Activated T-helper 17 cell treated with anti-CD3 and anti-CD28 coated beads, Interleukin-2, amount 50 U/mL, for 72 hours (primary cell): ENCODE measurements around the gene MPO. TPM values are rescaled to one million over a fixed set of nuclear protein-coding genes. Genes with fewer than 3 reads are reported as not detected.

Experiments used
- ATAC-seq: fragments of 150-1000 bp; cut with Tn5 transposase; replicated peaks from 2 replicates; pipeline ENCODE4 v1.10.0; 2021; ENCODE audit warnings: mild to moderate bottlenecking, moderate library complexity
- H3K27ac Mint-ChIP-seq: one replicate; pipeline ENCODE4 v1.8.0; 2022; ENCODE audit warnings: mixed read lengths
- H3K27me3 Mint-ChIP-seq: one replicate; pipeline ENCODE4 v1.8.0; 2022; ENCODE audit warnings: mixed read lengths
- H3K36me3 Mint-ChIP-seq: one replicate; pipeline ENCODE4 v1.8.0; 2022; ENCODE audit warnings: low read depth, mild to moderate bottlenecking, mixed read lengths
- H3K4me1 Mint-ChIP-seq: one replicate; pipeline ENCODE4 v1.8.0; 2022; ENCODE audit warnings: mixed read lengths
- H3K4me3 Mint-ChIP-seq: one replicate; pipeline ENCODE4 v1.8.0; 2022; ENCODE audit warnings: mild to moderate bottlenecking, mixed read lengths
- H3K9me3 Mint-ChIP-seq: one replicate; pipeline ENCODE4 v1.8.0; 2022; ENCODE audit warnings: mixed read lengths
- total RNA-seq, 2 donors: library from RNA; stranded (reverse); gene quantifications; one replicate each; pipeline ENCODE4 v1.2.3, GENCODE V29; 2022

Gene MPO
- total RNA-seq, 2 donors from 2014 or later: 1.2 to 2.0 TPM

GRCh38 chr17:58269557-58270291 lies 11.0 kb downstream of the MPO start:
- no peaks in the 10 kb centered on the region for H3K36me3 Mint-ChIP-seq
- H3K4me1 Mint-ChIP-seq: peaks cover 12% of the 10 kb centered on the region
- H3K4me3 Mint-ChIP-seq: no peak overlapping the region
- no peak overlapping the region for H3K27ac Mint-ChIP-seq
- peaks cover 22% of the 10 kb centered on the region for H3K27me3 Mint-ChIP-seq
- H3K9me3 Mint-ChIP-seq: no peaks in the 10 kb centered on the region
- ATAC-seq: no peak

GRCh38 chr17:58268774-58269556 lies 11.8 kb downstream of the MPO start:
- ATAC-seq: no peak
- H3K9me3 Mint-ChIP-seq: no peaks in the 10 kb centered on the region
- no peak overlapping the region for H3K27ac Mint-ChIP-seq
- peaks cover 30% of the 10 kb centered on the region for H3K27me3 Mint-ChIP-seq
- no peaks in the 10 kb centered on the region for H3K36me3 Mint-ChIP-seq
- peaks cover 12% of the 10 kb centered on the region for H3K4me1 Mint-ChIP-seq
- no peak overlapping the region for H3K4me3 Mint-ChIP-seq

GRCh38 chr17:58268326-58268725 lies 12.4 kb downstream of the MPO start:
- ATAC-seq: no peak
- no peak overlapping the region for H3K4me3 Mint-ChIP-seq
- no peaks in the 10 kb centered on the region for H3K9me3 Mint-ChIP-seq

GRCh38 chr17:58267347-58268324 lies 13.1 kb downstream of the MPO start:
- ATAC-seq: no peak
- no peak overlapping the region for H3K4me3 Mint-ChIP-seq
- peaks cover 41% of the 10 kb centered on the region for H3K27me3 Mint-ChIP-seq
- H3K36me3 Mint-ChIP-seq: no peaks in the 10 kb centered on the region
- no peak overlapping the region for H3K27ac Mint-ChIP-seq
- peaks cover 5% of the 10 kb centered on the region for H3K4me1 Mint-ChIP-seq
- H3K9me3 Mint-ChIP-seq: no peaks in the 10 kb centered on the region

More at GRCh38 chr17:58268326-58268725, 12.4 kb downstream of the MPO start:
- Mint-ChIP-seq H3K27ac (no peak overlapping the region), H3K4me1 (peaks cover 8% of the 10 kb centered on the region), H3K36me3 (no peaks in the 10 kb centered on the region), H3K27me3 (peaks cover 34% of the 10 kb centered on the region)

GRCh38 chr17:58265902-58266875 lies 14.5 kb downstream of the MPO start:
- ATAC-seq: no peak
- H3K27ac Mint-ChIP-seq: no peak overlapping the region
- no peaks in the 10 kb centered on the region for H3K4me1 Mint-ChIP-seq
- H3K36me3 Mint-ChIP-seq: no peaks in the 10 kb centered on the region
- H3K27me3 Mint-ChIP-seq: peaks cover 46% of the 10 kb centered on the region
- no peak overlapping the region for H3K4me3 Mint-ChIP-seq
- no peaks in the 10 kb centered on the region for H3K9me3 Mint-ChIP-seq

GRCh38 chr17:58265271-58265670 lies 15.5 kb downstream of the MPO start:
- H3K4me3 Mint-ChIP-seq: no peak overlapping the region
- ATAC-seq: no peak
- H3K4me1 Mint-ChIP-seq: no peaks in the 10 kb centered on the region
- H3K9me3 Mint-ChIP-seq: no peaks in the 10 kb centered on the region
- no peaks in the 10 kb centered on the region for H3K36me3 Mint-ChIP-seq
- H3K27me3 Mint-ChIP-seq: peaks cover 52% of the 10 kb centered on the region
- no peak overlapping the region for H3K27ac Mint-ChIP-seq

- Mint-ChIP-seq H3K36me3 (no peaks in the 10 kb centered on the region), H3K4me3 (no peak overlapping the region), H3K27me3 (peaks cover 55% of the 10 kb centered on the region), H3K9me3 (no peaks in the 10 kb centered on the region), H3K27ac (no peak overlapping the region), H3K4me1 (no peaks in the 10 kb centered on the region)
- ATAC-seq: no peak
Measured at GRCh38 chr17:58264407-58265103, 16.2 kb downstream of the MPO start.

- no peak overlapping the region for H3K4me3 Mint-ChIP-seq
- H3K27ac Mint-ChIP-seq: no peak overlapping the region
- H3K27me3 Mint-ChIP-seq: peaks cover 58% of the 10 kb centered on the region
- no peak for ATAC-seq
- no peaks in the 10 kb centered on the region for H3K36me3 Mint-ChIP-seq
- no peaks in the 10 kb centered on the region for H3K4me1 Mint-ChIP-seq
- H3K9me3 Mint-ChIP-seq: no peaks in the 10 kb centered on the region
Measured at GRCh38 chr17:58263773-58264172, 17.0 kb downstream of the MPO start.

- no peak for ATAC-seq
- Mint-ChIP-seq H3K36me3 (no peaks in the 10 kb centered on the region), H3K9me3 (no peaks in the 10 kb centered on the region), H3K4me1 (no peaks in the 10 kb centered on the region), H3K27me3 (peaks cover 58% of the 10 kb centered on the region), H3K27ac (no peak overlapping the region), H3K4me3 (no peak overlapping the region)
Measured at GRCh38 chr17:58262149-58262548, 18.6 kb downstream of the MPO start.

- Mint-ChIP-seq H3K9me3 (no peaks in the 10 kb centered on the region), H3K27ac (no peak overlapping the region), H3K27me3 (peaks cover 14% of the 10 kb centered on the region), H3K4me1 (no peaks in the 10 kb centered on the region), H3K4me3 (no peak overlapping the region), H3K36me3 (no peaks in the 10 kb centered on the region)
- ATAC-seq: no peak
Measured at GRCh38 chr17:58254803-58255202, 25.9 kb downstream of the MPO start.

- peaks cover 10% of the 10 kb centered on the region for H3K27me3 Mint-ChIP-seq
- ATAC-seq: no peak
- H3K4me3 Mint-ChIP-seq: no peak overlapping the region
- H3K4me1 Mint-ChIP-seq: no peaks in the 10 kb centered on the region
- no peak overlapping the region for H3K27ac Mint-ChIP-seq
- no peaks in the 10 kb centered on the region for H3K9me3 Mint-ChIP-seq
- H3K36me3 Mint-ChIP-seq: no peaks in the 10 kb centered on the region
Measured at GRCh38 chr17:58253082-58253481, 27.7 kb downstream of the MPO start.

- Mint-ChIP-seq H3K27me3 (peaks cover 7% of the 10 kb centered on the region), H3K4me1 (no peaks in the 10 kb centered on the region), H3K4me3 (no peak overlapping the region), H3K9me3 (no peaks in the 10 kb centered on the region), H3K27ac (no peak overlapping the region), H3K36me3 (no peaks in the 10 kb centered on the region)
- ATAC-seq: no peak
Measured at GRCh38 chr17:58252141-58252540, 28.6 kb downstream of the MPO start.
